HepG2 (cell line): ENCODE measurements around the gene CCDC174. TPM values are rescaled to one million over a fixed set of nuclear protein-coding genes. Genes with fewer than 3 reads are reported as not detected.

Experiments
- ATAC-seq: fragments of 200-7000 bp; cut with Tn5 transposase; 3 replicates; pipeline ENCODE4 v1.9.1; 2020; ENCODE audit warnings: mild to moderate bottlenecking, moderate library complexity
- BruUV-seq: library from RNA; stranded (reverse); fragments of 400-500 nt; replicated peaks from 2 replicates; lab custom pipeline; 2021; lab: Mats Ljungman, UMichigan
- CTCF ChIA-PET: fragments of 300-600 bp; formaldehyde crosslinking; extraction: SDS; loops from one replicate; lab custom pipeline; 2021; ENCODE audit warnings: low total read pairs, inconsistent platforms, low intra/inter-chr PET ratio; lab: Yijun Ruan, JAX
- POLR2A ChIA-PET: fragments of 350-600 bp; sonication (Branson Sonifier 250); formaldehyde crosslinking; loops from one replicate; lab custom pipeline; 2020; ENCODE audit warnings: antibody characterized with exemption, inconsistent platforms; lab: Yijun Ruan, JAX
- DNase-seq: peaks from one replicate; pipeline ENCODE4 v3.0.0-alpha.2; 2015; ENCODE audit warnings: low spot score
- FAIRE-seq: peaks from 3 replicates; lab custom pipeline; 2011; peaks lifted over from hg19 to GRCh38; lab: Jason Lieb, UNC
- H2AFZ ChIP-seq: one replicate; pipeline ENCODE4 v1.6.1; 2011; ENCODE audit warnings: low read length, inconsistent platforms
- H3K27ac ChIP-seq: fragments of 300-600 bp; 3 replicates; pipeline ENCODE4 v1.8.0; 2011; ENCODE audit warnings: mixed run types, mild to moderate bottlenecking, mixed read lengths, low read length, inconsistent platforms; ENCODE audit not compliant: insufficient read depth; ENCODE audit errors: extremely low read length
- H3K27me3 ChIP-seq, 2 experiments: fragments of 200-600 bp in 1 of 2; 2 replicates in 1 of 2; 3 replicates in 1 of 2; pipeline versions ENCODE4 v1.6.0 to v1.8.0; 2011; ENCODE audit warnings: low read length in 2 of 2, mild to moderate bottlenecking in 2 of 2, moderate library complexity in 2 of 2, inconsistent platforms in 1 of 2; ENCODE audit not compliant: insufficient read depth in 2 of 2, control insufficient read depth in 1 of 2
- H3K36me3 ChIP-seq, 2 experiments: fragments of 200-600 bp in 1 of 2; replicated peaks in 1 of 2; 2 replicates in 1 of 2; 3 replicates in 1 of 2; pipeline versions ENCODE4 v1.5.1 to v1.8.0; 2011; ENCODE audit warnings: low read length in 2 of 2, inconsistent platforms in 1 of 2; ENCODE audit not compliant: insufficient read depth in 2 of 2, control insufficient read depth in 1 of 2
- H3K4me1 ChIP-seq: 2 replicates; pipeline ENCODE4 v1.5.1; 2012; ENCODE audit warnings: low read length, inconsistent platforms; ENCODE audit not compliant: insufficient read depth
- H3K4me2 ChIP-seq: 2 replicates; pipeline ENCODE4 v1.6.0; 2011; ENCODE audit warnings: low read depth, low read length, inconsistent platforms
- H3K4me3 ChIP-seq, 3 experiments: fragments of 200-600 bp in 1 of 3; sonication (generic), shearing (Covaris generic) in 1 of 3; replicated peaks in 1 of 3; 2 replicates each; pipeline ENCODE4 v1.5.1; 2011 to 2016; ENCODE audit warnings: low read length in 3 of 3, inconsistent platforms in 2 of 3, low read depth in 2 of 3, mild to moderate bottlenecking in 2 of 3, control low read depth in 1 of 3, mixed read lengths in 1 of 3; ENCODE audit not compliant: insufficient read depth in 1 of 3
- H3K79me2 ChIP-seq: one replicate; pipeline ENCODE4 v1.6.1; 2011; ENCODE audit warnings: low read length, inconsistent platforms; ENCODE audit not compliant: insufficient read depth
- H3K9ac ChIP-seq: 2 replicates; pipeline ENCODE4 v1.6.0; 2011; ENCODE audit warnings: mild to moderate bottlenecking, low read depth, low read length, inconsistent platforms; ENCODE audit not compliant: insufficient read depth
- H3K9me3 ChIP-seq: 2 replicates; pipeline ENCODE4 v1.5.1; 2012; ENCODE audit warnings: mild to moderate bottlenecking, low read length
- H4K20me1 ChIP-seq: 2 replicates; pipeline ENCODE4 v1.6.0; 2011; ENCODE audit warnings: inconsistent platforms, mild to moderate bottlenecking, low read length, moderate library complexity; ENCODE audit not compliant: insufficient read depth
- BHLHE40 ChIP-seq: IDR thresholded peaks from 2 replicates; pipeline ENCODE4 v1.6.1; 2011; ENCODE audit warnings: low read length, improper control_type of control experiment
- GTF2F1 ChIP-seq: fragments of 150-350 bp; IDR thresholded peaks from 2 replicates; pipeline ENCODE4 v1.6.1; 2014; ENCODE audit warnings: low read length
- HNRNPLL ChIP-seq: fragments of 200-400 bp; formaldehyde crosslinking; IDR thresholded peaks from 2 replicates; pipeline ENCODE4 v1.6.1; 2017; ENCODE audit warnings: mild to moderate bottlenecking, low read depth, low read length; ENCODE audit not compliant: poor library complexity, severe bottlenecking
- KMT2B ChIP-seq: IDR thresholded peaks from 2 replicates; pipeline ENCODE4 v1.6.1; 2016; ENCODE audit warnings: missing genetic modification reagents, missing compliant biosample characterization
- LBX2 ChIP-seq: sonication (generic); formaldehyde crosslinking; IDR thresholded peaks from 2 replicates; pipeline ENCODE4 v1.5.0; 2020; ENCODE audit warnings: missing genetic modification reagents, mild to moderate bottlenecking, borderline replicate concordance
- PRDM4 ChIP-seq: sonication (generic); formaldehyde crosslinking; IDR thresholded peaks from 2 replicates; pipeline ENCODE4 v1.9.0; 2021; ENCODE audit warnings: missing genetic modification reagents, borderline replicate concordance
- SKIL ChIP-seq: sonication (generic); formaldehyde crosslinking; IDR thresholded peaks from 2 replicates; pipeline ENCODE4 v1.8.0; 2022; ENCODE audit warnings: missing genetic modification reagents, mild to moderate bottlenecking, moderate library complexity, borderline replicate concordance
- ZNF275 ChIP-seq: sonication (generic); formaldehyde crosslinking; IDR thresholded peaks from 2 replicates; pipeline ENCODE4 v1.8.0; 2022; ENCODE audit warnings: missing genetic modification reagents, mild to moderate bottlenecking, inconsistent platforms, borderline replicate concordance
- ZNF484 ChIP-seq: sonication (generic); formaldehyde crosslinking; IDR thresholded peaks from 2 replicates; pipeline ENCODE4 v1.5.1; 2020; ENCODE audit warnings: mild to moderate bottlenecking, low read depth, missing genetic modification reagents, borderline replicate concordance
- ZNF510 ChIP-seq: sonication (generic); formaldehyde crosslinking; IDR thresholded peaks from 2 replicates; pipeline ENCODE4 v1.4.0; 2020; ENCODE audit warnings: low read depth, mild to moderate bottlenecking, missing genetic modification reagents
- ZNF546 ChIP-seq: sonication (generic); formaldehyde crosslinking; conservative IDR thresholded peaks from 2 replicates; pipeline ENCODE4 v1.8.1; 2023; ENCODE audit warnings: mild to moderate bottlenecking, missing genetic modification reagents
- ZSCAN29 ChIP-seq: sonication (generic); formaldehyde crosslinking; conservative IDR thresholded peaks from 2 replicates; pipeline ENCODE4 v1.4.0; 2020; ENCODE audit warnings: mild to moderate bottlenecking, missing genetic modification reagents
- WGBS: methylation state at CpG from one replicate; pipeline ENCODE4 v1.1.6; 2017; ENCODE audit warnings: low lambda C conversion rate; 5-methylcytosine and 5-hydroxymethylcytosine counted together
- in situ Hi-C: cut with HindIII; loops from 2 replicates; pipeline ENCODE4 v1.10.0; 2017; ENCODE audit warnings: low pct_unique_long_range_greater_than_20kb; ENCODE audit not compliant: extremely low pct_ligation_motif_present
- intact Hi-C: fragments of 100-400 bp; cut with micrococcal nuclease; formaldehyde crosslinking; loops from one replicate; pipeline ENCODE4 v1.10.0; 2022; ENCODE audit not compliant: unreplicated experiment
- polyA plus RNA-seq, 8 experiments: library from polyadenylated mRNA; depleted of rRNA in 3 of 8; stranded (reverse) in 7 of 8; unstranded in 1 of 8; fragments of >200 nt; fragmentation: Illumina TruSeq in 4 of 8; extraction: Trizol in 4 of 8; gene quantifications; 2 replicates each; pipeline versions ENCODE4 v1.2.1 to v1.2.3, GENCODE V29; 2011 to 2016; ENCODE audit warnings: low read depth in 4 of 8, missing spikeins in 1 of 8, mixed read lengths in 1 of 8; ENCODE audit not compliant: insufficient read depth in 1 of 8
- total RNA-seq, 5 experiments: library from RNA; depleted of rRNA; stranded (reverse); fragments of >200 nt; fragmentation: Illumina TruSeq; extraction: Trizol; gene quantifications; 2 replicates each; pipeline ENCODE4 v1.2.3, GENCODE V29; 2016; ENCODE audit warnings: low read depth in 1 of 5

Gene CCDC174
- total and polyA plus RNA-seq, 2 of the 13 experiments (the other 11 are each of a cell fraction or from before 2014, with no cell fraction given) = 5.4 to 11.0 TPM

- H3K36me3 ChIP-seq = no peaks in the 10 kb centered on the region
- no peak for FAIRE-seq
- no peak for TF ChIP-seq ZNF275 (CRISPR knock-in tag)
- no peak for TF ChIP-seq HNRNPLL
- intact Hi-C loops = no loop called here
- no peaks in the 10 kb centered on the region for H4K20me1 ChIP-seq
- in situ Hi-C loops = no loop called here
- H3K4me3 ChIP-seq = no peak overlapping the region
- no TSS peak for BruUV-seq
- H3K9ac ChIP-seq = no peak overlapping the region
- no peak for DNase-seq
- H3K4me1 ChIP-seq = peaks cover 10% of the 10 kb centered on the region
- WGBS = 31% methylated on average over 6 of the region's 6 CpGs
- H3K27me3 ChIP-seq = peaks cover 1 to 17% of the 10 kb centered on the region in 2 experiments; a peak in 2 of 5 replicates
- H3K9me3 ChIP-seq = peaks cover 6% of the 10 kb centered on the region; the same call in 1 of the 2 replicates
- H3K4me2 ChIP-seq = no peak overlapping the region
- no peaks in the 10 kb centered on the region for H3K79me2 ChIP-seq
- H2AFZ ChIP-seq = no peak overlapping the region
- H3K27ac ChIP-seq = no peak overlapping the region
- no peak for ATAC-seq
- ChIA-PET POLR2A (no interaction called here), CTCF (no interaction called here)
Measured at GRCh38 chr3:14625443-14625842, 26.1 kb upstream of the CCDC174 start.

GRCh38 chr3:14627815-14628214 is 23.7 kb upstream of the CCDC174 start:
- Histone ChIP-seq H4K20me1 (no peaks in the 10 kb centered on the region), H2AFZ (no peak overlapping the region), H3K27ac (no peak overlapping the region), H3K4me3 (no peak overlapping the region), H3K27me3 (peaks cover 1 to 17% of the 10 kb centered on the region in 2 experiments; a peak in 2 of 5 replicates), H3K79me2 (no peaks in the 10 kb centered on the region), H3K36me3 (no peaks in the 10 kb centered on the region), H3K9me3 (peaks cover 6% of the 10 kb centered on the region; the same call in 1 of the 2 replicates), H3K4me1 (peaks cover 34% of the 10 kb centered on the region), H3K4me2 (no peak overlapping the region), H3K9ac (no peak overlapping the region)
- DNase-seq (no peak), FAIRE-seq (no peak), ATAC-seq (no peak)
- POLR2A ChIA-PET = no interaction called here
- in situ Hi-C loops (no loop called here), intact Hi-C loops (no loop called here)
- BruUV-seq = no TSS peak
- WGBS = 44% methylated on average over 2 of the region's 6 CpGs
- CTCF ChIA-PET = no interaction called here
- TF ChIP-seq PRDM4 = no peak
- no peak for TF ChIP-seq ZNF546
- no peak for TF ChIP-seq LBX2 (CRISPR knock-in tag)
- no peak for TF ChIP-seq BHLHE40
- TF ChIP-seq SKIL (CRISPR knock-in tag) = no peak
- TF ChIP-seq ZSCAN29 = no peak
- TF ChIP-seq KMT2B (CRISPR knock-in tag) = no peak
- TF ChIP-seq ZNF484 (CRISPR knock-in tag) = no peak
- no peak for TF ChIP-seq ZNF510 (CRISPR knock-in tag)
- TF ChIP-seq GTF2F1 = no peak
